Transverse colon (tissue), 4 donors: ENCODE data around the gene GIPC3. TPM values are rescaled to one million over a fixed set of nuclear protein-coding genes. Genes with fewer than 3 reads are reported as not detected.

Experiments
- DNase-seq: peaks from one replicate; pipeline ENCODE4 v3.0.0-alpha.2; 2019
- H3K27ac ChIP-seq, 4 donors: fragments of 200-600 bp; sonication (generic); 2 replicates each; pipeline ENCODE4 v1.5.1; 2016 to 2018; ENCODE audit warnings: inconsistent platforms in 4 of 4
- H3K27me3 ChIP-seq: fragments of 200-600 bp; sonication (generic); 2 replicates; pipeline ENCODE4 v1.5.1; 2017; ENCODE audit warnings: inconsistent platforms
- H3K36me3 ChIP-seq, 4 donors: fragments of 200-600 bp; sonication (generic); 2 replicates each; pipeline ENCODE4 v1.5.1; 2017 to 2019; ENCODE audit warnings: inconsistent platforms in 4 of 4
- H3K4me1 ChIP-seq, 4 donors: fragments of 200-600 bp; sonication (generic); 2 replicates each; pipeline ENCODE4 v1.5.1; 2017 to 2020; ENCODE audit warnings: inconsistent platforms in 4 of 4
- H3K4me3 ChIP-seq, 4 donors: fragments of 200-600 bp; sonication (generic); 1 replicate in 1 of 4; 2 replicates in 3 of 4; pipeline versions ENCODE4 v1.5.1 to v1.6.1; 2017 to 2019; ENCODE audit warnings: inconsistent platforms in 4 of 4
- H3K9me3 ChIP-seq, 2 donors: fragments of 200-600 bp; sonication (generic); 2 replicates each; pipeline ENCODE4 v1.5.1; 2017 to 2019; ENCODE audit warnings: inconsistent platforms in 2 of 2
- CTCF ChIP-seq, 5 experiments: fragments of 200-600 bp in 3 of 5; fragments of 450-650 bp in 2 of 5; sonication (generic) in 3 of 5; IDR thresholded peaks; 1 replicate in 2 of 5; 2 replicates in 3 of 5; pipeline ENCODE4 v1.5.1; 2016 to 2017; ENCODE audit warnings: antibody characterized with exemption in 5 of 5, inconsistent platforms in 3 of 5, mild to moderate bottlenecking in 2 of 5, moderate library complexity in 1 of 5
- EP300 ChIP-seq: sonication (generic); formaldehyde crosslinking; IDR thresholded peaks from one replicate; pipeline ENCODE4 v1.6.1; 2017; ENCODE audit warnings: antibody characterized with exemption, low read depth
- POLR2A ChIP-seq: fragments of 450-650 bp; IDR thresholded peaks from one replicate; pipeline ENCODE4 v1.6.1; 2016; ENCODE audit warnings: antibody characterized with exemption, mild to moderate bottlenecking, moderate library complexity
- POLR2AphosphoS5 ChIP-seq, 3 donors: sonication (generic); formaldehyde crosslinking; IDR thresholded peaks; one replicate each; pipeline ENCODE4 v1.6.1; 2016; ENCODE audit warnings: antibody characterized with exemption in 3 of 3
- WGBS, 2 donors: methylation state at CpG; one replicate each; pipeline ENCODE4 v1.1.5; 2018; ENCODE audit warnings: low coverage in 1 of 2; 5-methylcytosine and 5-hydroxymethylcytosine counted together
- in situ Hi-C, 4 donors: fragments of 200-750 bp; cut with MboI; loops; one replicate each; pipeline versions ENCODE4 v1.15.0 to v1.15.1; 2017; ENCODE audit warnings: low sequenced_read_pairs in 3 of 4, low pct_ligation_motif_present in 1 of 4, low pct_unique_long_range_greater_than_20kb in 1 of 4
- intact Hi-C: fragments of 100-400 bp; cut with DNase I; formaldehyde crosslinking; loops from one replicate; pipeline ENCODE4 v1.15.1; 2023; ENCODE audit warnings: low total_unique reads
- total RNA-seq, 4 donors: library from RNA; depleted of rRNA; stranded (reverse); fragments of >200 nt; gene quantifications; one replicate each; pipeline ENCODE4 v1.1.0, GENCODE V29; 2016

Gene GIPC3
- total RNA-seq, 4 donors from 2014 or later: 0.14 to 0.95 (median 0.60) TPM; not detected in 1

- peaks cover 4% of the 10 kb centered on the region for H3K27me3 ChIP-seq
- H3K27ac ChIP-seq: peak overlapping the region; percentile 54 to 69 (median 68)
- in situ Hi-C loops: no loop called here
- DNase-seq: no peak
- peaks cover 0 to 16% (median 0%) of the 10 kb centered on the region in 4 donors for H3K36me3 ChIP-seq
- no peak for TF ChIP-seq POLR2AphosphoS5 (IDR thresholded peaks at IDR 0.05)
- no peak for TF ChIP-seq EP300
- no peak for TF ChIP-seq CTCF (IDR thresholded peaks at IDR 0.05)
- no peak for TF ChIP-seq POLR2A
- no peaks in the 10 kb centered on the region for H3K9me3 ChIP-seq
- intact Hi-C loops: no loop called here
- peaks cover 7 to 33% (median 26%) of the 10 kb centered on the region in 4 donors for H3K4me1 ChIP-seq
- H3K4me3 ChIP-seq: no peak overlapping the region
- WGBS, 2 donors: 57 to 75% methylated on average over 2 to 3 of the region's 3 CpGs
Observed at GRCh38 chr19:3608079-3608641, 22.9 kb downstream of the GIPC3 start.

- Histone ChIP-seq H3K4me3 (no peak overlapping the region), H3K27ac (peak overlapping the region in 1 of 4 donors; percentile 69), H3K27me3 (peaks cover 4% of the 10 kb centered on the region), H3K9me3 (no peaks in the 10 kb centered on the region), H3K4me1 (peaks cover 7 to 36% (median 30%) of the 10 kb centered on the region in 4 donors), H3K36me3 (peaks cover 0 to 20% (median 0%) of the 10 kb centered on the region in 4 donors)
- WGBS, 2 donors: 51% methylated on average over 19 of the region's 21 CpGs; no CpG with 5 or more reads in 1 of the 2 donors
- in situ Hi-C loops: no loop called here
- TF ChIP-seq POLR2AphosphoS5 (IDR thresholded peaks at IDR 0.05) (no peak), POLR2A (no peak), CTCF (IDR thresholded peaks at IDR 0.05) (no peak), EP300 (no peak)
- intact Hi-C loops: no loop called here
- DNase-seq: no peak
Observed at GRCh38 chr19:3608750-3609322, 23.6 kb downstream of the GIPC3 start.

GRCh38 chr19:3609779-3610719 lies 24.8 kb downstream of the GIPC3 start:
- TF ChIP-seq EP300 (no peak), POLR2A (no peak), CTCF (IDR thresholded peaks at IDR 0.05) (no peak), POLR2AphosphoS5 (IDR thresholded peaks at IDR 0.05) (no peak)
- no peaks in the 10 kb centered on the region for H3K9me3 ChIP-seq
- H3K27ac ChIP-seq: peak overlapping the region in 1 of 4 donors; percentile 14
- no peak overlapping the region for H3K4me3 ChIP-seq
- DNase-seq: no peak
- WGBS, 2 donors: 84% methylated on average over 23 of the region's 24 CpGs; no CpG with 5 or more reads in 1 of the 2 donors
- peaks cover 7 to 36% (median 30%) of the 10 kb centered on the region in 4 donors for H3K4me1 ChIP-seq
- in situ Hi-C loops: no loop called here
- H3K36me3 ChIP-seq: peaks cover 0 to 20% (median 0%) of the 10 kb centered on the region in 4 donors
- intact Hi-C loops: loop anchor here (1.0 to 10.0 kb wide), 2 partner anchors 34 to 305 kb away; no protein-coding TSS in a partner anchor
- peaks cover 4% of the 10 kb centered on the region for H3K27me3 ChIP-seq
